Measurements from ENCODE around the gene NATD1.
A peak's percentile ranks its signal among the peaks of the same experiment; 100 is the strongest.

The NATD1 gene

GRCh38 chr17:21252796-21253645 is at the start of gene NATD1:
NATD1 (minus strand) TSS chr17:21253410; CDS start chr17:21253264, 146 bp downstream.
- DNase-seq, result peak; percentile 89

GRCh38 chr17:21301593-21302550 is 48.7 kb upstream of the NATD1 start:
- DNase-seq, result no peak

GRCh38 chr17:21300601-21301571 is 47.7 kb upstream of the NATD1 start:
- no peak for DNase-seq

GRCh38 chr17:21299981-21300600 is 46.9 kb upstream of the NATD1 start:
- DNase-seq, result no peak

GRCh38 chr17:21298983-21299519 is 45.8 kb upstream of the NATD1 start:
- DNase-seq, result no peak

GRCh38 chr17:21298056-21298982 is 45.1 kb upstream of the NATD1 start:
- no peak for DNase-seq

- no peak for DNase-seq
These were observed 44.4 kb upstream of the NATD1 start for GRCh38 chr17:21297597-21297996.

GRCh38 chr17:21297026-21297520 is 43.9 kb upstream of the NATD1 start:
- no peak for DNase-seq

- no peak for DNase-seq
These were observed 43.2 kb upstream of the NATD1 start for GRCh38 chr17:21296097-21297025.

GRCh38 chr17:21295036-21295952 is 42.1 kb upstream of the NATD1 start:
- DNase-seq, result no peak

- no peak for DNase-seq
These were observed 41.3 kb upstream of the NATD1 start for GRCh38 chr17:21294321-21295035.

GRCh38 chr17:21293831-21294210 is 40.6 kb upstream of the NATD1 start:
- no peak for DNase-seq

- no peak for DNase-seq
These were observed 39.9 kb upstream of the NATD1 start for GRCh38 chr17:21292867-21293830.

GRCh38 chr17:21291862-21292261 is 38.7 kb upstream of the NATD1 start:
- no peak for DNase-seq

- no peak for DNase-seq
These were observed 38.1 kb upstream of the NATD1 start for GRCh38 chr17:21291357-21291756.

All from suppressor macrophage treated with lipopolysaccharide for 4 hours (primary cell).